H9 (cell line): Measurements from ENCODE around the gene DNAJC12. TPM values are rescaled to one million over a fixed set of nuclear protein-coding genes. Genes with fewer than 3 reads are reported as not detected.

ENCODE experiments used
- DNase-seq: peaks from one replicate; pipeline ENCODE4 v3.0.0-alpha.2; 2017
- H2AFZ ChIP-seq: one replicate; pipeline ENCODE4 v1.6.1; 2013; ENCODE audit warnings: mild to moderate bottlenecking, low read length, control low read depth, moderate library complexity
- H2AK5ac ChIP-seq: 2 replicates; pipeline ENCODE4 v1.6.1; 2013; ENCODE audit warnings: low read length, control low read depth, mixed read lengths; ENCODE audit not compliant: insufficient read length
- H2BK120ac ChIP-seq: one replicate; pipeline ENCODE4 v1.6.1; 2013; ENCODE audit warnings: low read depth, mild to moderate bottlenecking, low read length, control low read depth, inconsistent platforms; ENCODE audit not compliant: poor library complexity, severe bottlenecking
- H2BK12ac ChIP-seq: 2 replicates; pipeline ENCODE4 v1.6.1; 2013; ENCODE audit warnings: low read length, control low read depth, mixed read lengths, low read depth; ENCODE audit not compliant: insufficient read length
- H2BK15ac ChIP-seq: 2 replicates; pipeline ENCODE4 v1.6.1; 2013; ENCODE audit warnings: low read depth, low read length, control low read depth
- H2BK20ac ChIP-seq: one replicate; pipeline ENCODE4 v1.6.1; 2013; ENCODE audit warnings: low read depth, mild to moderate bottlenecking, low read length, control low read depth, inconsistent platforms; ENCODE audit not compliant: poor library complexity, severe bottlenecking
- H2BK5ac ChIP-seq: 2 replicates; pipeline ENCODE4 v1.6.1; 2013; ENCODE audit warnings: low read length, control low read depth, mixed read lengths; ENCODE audit not compliant: insufficient read length
- H3K14ac ChIP-seq: 2 replicates; pipeline ENCODE4 v1.6.1; 2013; ENCODE audit warnings: low read length, control low read depth; ENCODE audit not compliant: insufficient read depth
- H3K18ac ChIP-seq: 2 replicates; pipeline ENCODE4 v1.6.1; 2013; ENCODE audit warnings: low read depth, mild to moderate bottlenecking, mixed read lengths, low read length, control low read depth; ENCODE audit not compliant: insufficient read length
- H3K23ac ChIP-seq: 2 replicates; pipeline ENCODE4 v1.6.1; 2013; ENCODE audit warnings: low read length, control low read depth, mixed read lengths, low read depth; ENCODE audit not compliant: insufficient read length
- H3K23me2 ChIP-seq: 2 replicates; pipeline ENCODE4 v1.6.1; 2013; ENCODE audit warnings: low read depth, mild to moderate bottlenecking, mixed read lengths, low read length, control low read depth; ENCODE audit not compliant: insufficient read length, poor library complexity, severe bottlenecking
- H3K27ac ChIP-seq: 2 replicates; pipeline ENCODE4 v1.5.1; 2013; ENCODE audit warnings: low read length, control low read depth, mixed read lengths, low read depth; ENCODE audit not compliant: insufficient read length
- H3K27me3 ChIP-seq: 2 replicates; pipeline ENCODE4 v1.6.1; 2013; ENCODE audit warnings: low read length, control low read depth, inconsistent platforms; ENCODE audit not compliant: insufficient read depth
- H3K4ac ChIP-seq: 2 replicates; pipeline ENCODE4 v1.6.1; 2013; ENCODE audit warnings: low read depth, mild to moderate bottlenecking, control low read depth, inconsistent platforms, low read length, moderate library complexity
- H3K4me1 ChIP-seq: 2 replicates; pipeline ENCODE4 v1.6.1; 2013; ENCODE audit warnings: low read length, control low read depth, inconsistent platforms; ENCODE audit not compliant: insufficient read depth
- H3K4me2 ChIP-seq: 2 replicates; pipeline ENCODE4 v1.6.1; 2013; ENCODE audit warnings: low read length, control low read depth, mixed read lengths; ENCODE audit not compliant: insufficient read length, insufficient read depth
- H3K56ac ChIP-seq: 2 replicates; pipeline ENCODE4 v1.6.1; 2013; ENCODE audit warnings: low read depth, mild to moderate bottlenecking, mixed read lengths, low read length, control low read depth; ENCODE audit not compliant: insufficient read length
- H3K79me1 ChIP-seq: 2 replicates; pipeline ENCODE4 v1.6.1; 2013; ENCODE audit warnings: low read depth, mild to moderate bottlenecking, moderate library complexity, low read length, control low read depth, inconsistent platforms; ENCODE audit not compliant: insufficient read depth, poor library complexity, severe bottlenecking
- H3K79me2 ChIP-seq: 2 replicates; pipeline ENCODE4 v1.6.1; 2013; ENCODE audit warnings: low read length, control low read depth, inconsistent platforms; ENCODE audit not compliant: insufficient read depth
- H3K9ac ChIP-seq: 2 replicates; pipeline ENCODE4 v1.6.1; 2013; ENCODE audit warnings: low read length, control low read depth, mixed read lengths; ENCODE audit not compliant: insufficient read length; ENCODE audit errors: extremely low read depth
- H3K9me3 ChIP-seq: one replicate; pipeline ENCODE4 v1.6.1; 2013; ENCODE audit warnings: low read depth, low read length, inconsistent platforms; ENCODE audit not compliant: control insufficient read depth
- H3T11ph ChIP-seq: one replicate; pipeline ENCODE4 v1.6.1; 2013; ENCODE audit warnings: mild to moderate bottlenecking, low read length, control low read depth, inconsistent platforms
- H4K20me1 ChIP-seq: one replicate; pipeline ENCODE4 v1.6.1; 2013; ENCODE audit not compliant: control insufficient read depth, insufficient read length, insufficient read depth
- H4K5ac ChIP-seq: 2 replicates; pipeline ENCODE4 v1.6.1; 2013; ENCODE audit warnings: low read depth, mild to moderate bottlenecking, mixed read lengths, low read length, control low read depth; ENCODE audit not compliant: insufficient read length
- H4K8ac ChIP-seq: replicated peaks from 2 replicates; pipeline ENCODE4 v1.6.1; 2013; ENCODE audit warnings: low read length, control low read depth, mixed read lengths, low read depth; ENCODE audit not compliant: insufficient read length
- H4K91ac ChIP-seq: 2 replicates; pipeline ENCODE4 v1.6.1; 2013; ENCODE audit warnings: low read depth, mild to moderate bottlenecking, moderate library complexity, mixed read lengths, low read length, control low read depth; ENCODE audit not compliant: insufficient read length
- H3K27ac Mint-ChIP-seq, 3 experiments: 2 replicates in 2 of 3; 3 replicates in 1 of 3; pipeline ENCODE4 v1.8.0; 2020 to 2021; ENCODE audit warnings: mixed read lengths in 3 of 3, mild to moderate bottlenecking in 1 of 3, moderate library complexity in 1 of 3
- H3K27me3 Mint-ChIP-seq: 2 replicates; pipeline ENCODE4 v1.8.0; 2021; ENCODE audit warnings: low read depth, mild to moderate bottlenecking, moderate library complexity, mixed read lengths
- H3K36me3 Mint-ChIP-seq, 3 experiments: 2 replicates in 2 of 3; 3 replicates in 1 of 3; pipeline ENCODE4 v1.8.0; 2020 to 2021; ENCODE audit warnings: low read depth in 3 of 3, mixed read lengths in 3 of 3; ENCODE audit not compliant: insufficient read depth in 1 of 3
- H3K4me1 Mint-ChIP-seq, 2 experiments: 2 replicates each; pipeline ENCODE4 v1.8.0; 2020; ENCODE audit warnings: mixed read lengths in 2 of 2
- H3K4me3 Mint-ChIP-seq, 2 experiments: 2 replicates in 1 of 2; 3 replicates in 1 of 2; pipeline ENCODE4 v1.8.0; 2020 to 2021; ENCODE audit warnings: mild to moderate bottlenecking in 2 of 2, mixed read lengths in 2 of 2, moderate library complexity in 1 of 2
- H3K9me3 Mint-ChIP-seq, 2 experiments: 2 replicates in 1 of 2; 3 replicates in 1 of 2; pipeline ENCODE4 v1.8.0; 2020; ENCODE audit warnings: mild to moderate bottlenecking in 2 of 2, mixed read lengths in 2 of 2, moderate library complexity in 1 of 2
- CTCF ChIP-seq: fragments of 200-600 bp; sonication (generic); conservative IDR thresholded peaks from 3 replicates; pipeline ENCODE4 v1.8.0; 2021; ENCODE audit warnings: antibody characterized with exemption, mild to moderate bottlenecking
- WGBS: extraction: QIAGEN DNeasy Blood & Tissue Kit; methylation state at CpG from one replicate; pipeline ENCODE4 v1.1.7; 2013; ENCODE audit warnings: missing lambda C conversion rate, low lambda C conversion rate, mixed read lengths; ENCODE audit not compliant: insufficient read length; ENCODE audit errors: extremely low coverage; 5-methylcytosine and 5-hydroxymethylcytosine counted together
- total RNA-seq: library from RNA; stranded (reverse); gene quantifications from 2 replicates; pipeline ENCODE4 v1.2.1, GENCODE V29; 2021

Gene DNAJC12
- total RNA-seq, 1 experiment from 2014 or later, result 0.85 TPM

GRCh38 chr10:67861750-67862432, 23.9 kb upstream of the DNAJC12 start:
- Histone ChIP-seq H4K8ac (no peak overlapping the region), H2AK5ac (no peak overlapping the region), H3K4me2 (peak overlapping the region; percentile 68), H2BK5ac (no peak overlapping the region), H3K56ac (no peak overlapping the region), H3K14ac (no peak overlapping the region), H3K27me3 (no peaks in the 10 kb centered on the region), H3K79me1 (no peaks in the 10 kb centered on the region), H4K91ac (no peak overlapping the region), H3K18ac (no peak overlapping the region), H2BK120ac (no peak overlapping the region), H3K79me2 (no peaks in the 10 kb centered on the region), H3K23ac (no peak overlapping the region), H2BK12ac (no peak overlapping the region), H2AFZ (no peak overlapping the region), H2BK15ac (no peak overlapping the region), H3K27ac (peak overlapping the region; percentile 82), H2BK20ac (no peak overlapping the region), H4K20me1 (no peaks in the 10 kb centered on the region), H3K23me2 (no peaks in the 10 kb centered on the region), H3T11ph (no peak overlapping the region), H3K4ac (no peak overlapping the region), H4K5ac (no peak overlapping the region), H3K9ac (peak overlapping the region; percentile 18), H3K9me3 (no peaks in the 10 kb centered on the region), H3K4me1 (peaks cover 10% of the 10 kb centered on the region; the same call in 1 of the 2 replicates)
- Mint-ChIP-seq H3K27ac (peak overlapping the region; percentile 94 to 99 (median 96)), H3K4me1 (peaks cover 35 to 38% of the 10 kb centered on the region in 2 experiments), H3K36me3 (peaks cover 0 to 10% (median 0%) of the 10 kb centered on the region in 3 experiments; a peak in 3 of 7 replicates), H3K9me3 (no peaks in the 10 kb centered on the region; a peak in 1 of 5 replicates), H3K4me3 (peak overlapping the region; percentile 46 to 76), H3K27me3 (no peaks in the 10 kb centered on the region)
- no CpG with 5 or more reads among the region's 4 CpGs for WGBS
- DNase-seq, result peak; percentile 75
- TF ChIP-seq CTCF, result no peak
